HG03095 (cell line): ENCODE measurements around the gene TSPAN3.

ENCODE experiments used
- ATAC-seq: cut with Tn5 transposase; IDR thresholded peaks from one replicate; pipeline ENCODE4 v1.9.1; 2021; ENCODE audit warnings: moderate library complexity; ENCODE audit not compliant: unreplicated experiment

The TSPAN3 gene

DNA sequence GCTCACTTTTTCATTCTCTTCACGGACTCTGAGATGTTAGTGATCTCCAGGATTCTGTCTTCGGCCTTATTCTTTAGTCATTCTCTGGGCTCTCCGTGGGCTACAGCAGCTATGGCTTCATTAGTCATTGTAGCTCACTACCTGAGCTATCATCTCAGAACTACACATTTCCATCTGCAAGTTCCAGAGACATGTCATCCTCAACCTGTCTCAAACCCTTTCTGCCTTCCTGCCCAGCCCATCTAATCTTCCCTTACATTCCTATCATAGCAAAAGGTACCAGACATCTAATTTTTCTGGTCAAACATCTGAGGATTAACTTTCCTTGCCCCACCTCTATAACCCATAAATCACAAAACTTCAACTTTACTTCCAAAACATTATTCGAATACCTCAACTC lies 13.2 kb downstream of the TSPAN3 start:
- ATAC-seq: no peak

- no peak for ATAC-seq
Observed at GRCh38 chr15:77057072-77057471, 13.8 kb downstream of the TSPAN3 start.

GRCh38 chr15:77053709-77054108 lies 17.2 kb downstream of the TSPAN3 start:
- ATAC-seq: no peak

- no peak for ATAC-seq
Observed at GRCh38 chr15:77052556-77052955, 18.4 kb downstream of the TSPAN3 start.

- no peak for ATAC-seq
Observed at GRCh38 chr15:77048135-77048876, 22.6 kb downstream of the TSPAN3 start.

DNA sequence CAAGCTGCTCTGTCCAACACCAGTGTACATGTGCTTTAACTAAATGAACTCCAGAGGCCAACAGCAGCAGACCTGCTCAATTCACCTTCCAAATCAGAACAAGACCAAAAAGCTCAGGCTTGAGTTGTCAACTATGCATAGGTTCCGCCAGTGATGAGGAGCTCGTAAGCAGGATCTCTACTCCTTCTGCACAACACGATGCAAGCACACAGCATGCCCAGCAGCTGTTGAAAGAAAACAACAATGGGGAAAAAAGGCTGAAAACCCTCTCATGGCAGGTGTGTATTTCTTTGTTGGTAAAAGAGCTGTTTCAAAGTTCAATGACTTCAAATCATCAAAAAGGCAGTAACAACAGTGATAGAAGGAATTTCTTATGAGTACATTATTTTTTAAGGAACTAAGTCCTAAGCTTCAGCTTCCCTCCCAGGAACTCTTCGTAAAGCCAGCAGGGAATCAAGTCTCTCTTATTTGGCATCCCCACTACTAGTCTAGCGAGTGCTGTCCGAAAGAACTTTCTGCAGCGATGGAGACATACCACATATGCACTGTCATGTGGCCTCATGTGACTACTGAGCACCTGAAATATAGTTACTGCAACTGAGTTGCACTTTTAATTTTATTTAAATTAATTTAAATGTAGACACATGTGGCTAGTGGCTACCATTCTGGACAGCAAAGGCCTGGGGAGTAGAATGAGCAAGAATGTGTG lies 24.1 kb downstream of the TSPAN3 start:
- ATAC-seq: no peak

GRCh38 chr15:77045985-77046384 lies 24.9 kb downstream of the TSPAN3 start:
- no peak for ATAC-seq

DNA sequence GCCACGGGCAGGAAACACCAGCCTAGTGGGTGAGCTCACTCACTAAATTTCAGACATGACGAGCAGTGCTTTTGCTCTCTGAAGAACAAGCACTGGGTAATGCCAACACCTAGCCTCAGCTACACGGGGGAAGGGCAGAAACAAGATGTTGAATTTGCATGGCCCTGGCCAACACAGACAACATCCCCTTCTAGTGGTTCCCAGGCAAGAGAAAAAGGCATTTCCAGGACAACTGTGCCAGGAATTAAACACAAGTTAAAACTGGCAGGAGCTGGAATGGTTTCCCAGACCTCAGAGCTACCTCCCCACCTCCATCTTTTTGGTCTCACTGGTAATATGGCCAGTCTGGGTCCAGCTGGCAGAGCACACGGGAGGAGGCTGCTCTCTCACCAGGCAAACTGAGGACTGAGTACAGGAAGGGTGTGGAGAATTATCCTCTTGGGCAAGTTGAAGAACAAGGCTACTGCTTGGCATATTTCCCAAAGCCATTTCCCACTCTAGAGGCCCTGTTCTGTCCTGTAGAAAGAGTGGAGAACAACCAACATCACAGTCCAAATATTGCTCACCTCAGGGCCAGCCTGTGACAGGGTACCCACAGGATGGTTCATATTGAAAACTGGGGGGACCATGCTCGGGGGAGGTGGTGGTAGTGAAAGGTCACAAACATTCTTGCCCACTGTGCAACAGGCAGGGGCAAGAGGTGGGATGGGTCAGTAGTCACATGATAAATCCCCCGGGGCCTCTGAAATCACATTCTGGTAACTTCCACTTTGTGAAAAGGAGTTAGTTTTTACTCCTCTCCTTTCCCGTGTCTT lies 26.5 kb downstream of the TSPAN3 start:
- ATAC-seq: no peak

DNA sequence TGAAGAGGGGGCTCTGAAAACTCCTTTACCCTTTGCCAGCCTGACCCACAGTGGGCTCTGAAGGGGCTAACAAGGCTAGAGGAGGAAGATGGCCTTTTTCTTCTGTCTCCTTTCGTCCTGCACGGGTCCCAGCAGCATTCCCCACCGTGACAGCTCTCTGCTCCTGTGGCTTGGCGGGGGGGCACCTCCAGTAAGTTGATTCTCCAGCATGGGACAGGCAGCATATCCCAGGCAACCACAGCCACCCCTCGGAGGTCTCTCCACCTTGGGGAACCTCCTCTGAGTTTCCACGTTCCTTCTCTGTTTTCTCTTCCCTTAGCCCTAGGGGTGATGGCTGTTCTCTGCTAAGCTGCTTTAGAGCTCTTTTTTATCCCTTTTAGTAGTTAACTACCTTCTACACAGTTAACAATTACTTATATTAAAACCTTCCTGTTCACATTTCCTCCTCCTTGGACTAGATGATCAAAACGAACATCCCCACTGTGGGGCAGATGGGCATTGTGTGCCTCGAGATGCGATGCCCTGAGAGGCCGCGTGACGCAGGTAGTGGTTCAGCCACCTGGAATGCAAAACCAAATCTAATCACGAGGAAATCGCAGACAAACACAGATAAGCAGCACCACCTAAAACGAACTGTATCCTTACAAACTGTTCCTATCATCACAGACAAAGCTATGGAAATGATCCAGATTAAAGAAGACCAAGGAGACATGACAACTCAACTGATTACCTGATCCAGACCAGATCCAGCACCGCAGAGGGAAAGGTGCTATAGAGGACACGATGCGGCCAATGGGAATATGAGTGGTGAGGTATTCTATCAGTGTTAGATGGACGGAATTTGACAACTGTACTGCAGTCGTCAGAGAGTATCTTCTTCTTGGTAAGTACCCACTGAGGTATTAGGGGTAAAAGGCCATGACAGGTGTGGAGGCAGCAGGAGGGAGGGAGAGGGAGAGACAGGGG lies 27.7 kb downstream of the TSPAN3 start:
- no peak for ATAC-seq

DNA sequence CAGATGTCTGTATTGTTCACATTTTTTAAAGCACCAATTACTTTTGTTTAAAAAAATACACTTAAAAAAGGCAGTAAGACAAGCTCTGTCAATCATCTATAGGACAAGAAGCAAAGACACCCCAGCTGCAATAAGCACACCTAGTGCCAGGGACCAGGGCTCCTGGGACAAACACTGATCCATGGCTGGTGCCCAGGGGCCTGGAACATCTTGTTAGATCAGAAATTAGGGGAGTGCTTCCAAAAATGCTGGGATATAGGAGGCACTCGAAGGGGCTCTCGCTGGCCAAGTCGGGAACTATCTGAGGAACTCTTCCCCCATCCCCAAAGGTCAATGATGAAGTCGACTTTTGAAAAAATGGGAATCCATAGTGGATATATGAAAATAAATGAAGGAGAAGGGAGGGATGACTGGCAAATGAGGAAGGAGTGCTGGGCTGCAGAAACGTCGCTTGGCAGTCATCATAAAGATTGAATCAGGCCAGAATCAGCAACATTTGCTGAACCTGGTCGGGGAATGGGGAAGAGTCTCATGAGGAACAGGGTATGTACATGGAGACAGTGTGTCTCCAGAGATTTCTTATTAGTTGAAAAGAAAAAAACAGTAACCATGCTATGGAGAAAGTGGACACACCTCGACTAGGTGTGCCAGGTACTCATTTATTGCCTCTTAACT lies 28.5 kb downstream of the TSPAN3 start:
- no peak for ATAC-seq

- no peak for ATAC-seq
Observed at GRCh38 chr15:77040673-77041072, 30.2 kb downstream of the TSPAN3 start.

GRCh38 chr15:77039848-77040247 lies 31.1 kb downstream of the TSPAN3 start:
- no peak for ATAC-seq

GRCh38 chr15:77039217-77039533 lies 31.7 kb downstream of the TSPAN3 start:
- ATAC-seq: no peak

DNA sequence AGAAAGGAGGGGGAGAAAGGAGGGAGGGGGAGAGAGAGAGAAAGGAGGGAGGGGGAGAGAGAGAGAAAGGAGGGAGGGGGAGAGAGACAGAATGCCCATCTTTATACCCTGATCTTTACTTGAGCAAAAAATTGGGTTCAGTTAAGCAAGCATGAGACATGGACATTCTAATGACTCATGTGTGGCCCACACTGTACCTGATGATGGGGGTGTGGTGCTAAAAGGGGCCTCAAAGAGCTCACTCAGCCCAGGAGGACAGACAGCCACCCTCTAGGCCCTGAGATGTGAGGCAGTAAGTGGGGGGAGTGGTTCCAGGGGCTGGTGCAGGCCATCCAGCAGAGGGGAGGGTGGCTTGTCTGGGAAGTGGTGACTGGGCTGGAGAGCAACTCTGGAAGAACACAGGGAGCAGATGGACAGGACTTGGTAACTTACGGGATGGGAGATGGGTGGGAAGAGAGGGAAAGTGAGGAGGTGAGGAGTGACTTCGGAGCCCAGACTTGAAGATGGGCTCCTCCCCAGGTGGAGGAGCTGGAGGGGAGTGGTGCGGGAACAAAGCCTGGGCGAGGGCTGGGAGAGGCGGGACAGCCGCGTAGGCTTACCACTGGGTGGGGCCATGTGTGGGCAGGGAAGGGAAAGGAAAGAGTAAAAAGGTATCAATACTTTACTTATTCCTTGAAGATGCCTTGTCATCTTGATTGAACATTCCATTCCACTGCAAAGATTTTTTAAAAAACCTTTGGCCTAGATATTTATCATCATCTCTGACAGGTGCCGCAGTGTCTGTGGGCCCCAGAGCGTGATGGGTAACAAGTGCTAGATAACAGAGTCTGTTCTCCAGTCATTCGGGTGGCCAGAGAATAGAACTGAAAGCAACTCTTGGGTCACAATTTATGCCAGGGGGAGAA lies 32.3 kb downstream of the TSPAN3 start:
- no peak for ATAC-seq

GRCh38 chr15:77037388-77038209 lies 33.3 kb downstream of the TSPAN3 start:
- no peak for ATAC-seq

- ATAC-seq: no peak
Observed at GRCh38 chr15:77036537-77037387, 34.1 kb downstream of the TSPAN3 start.

- ATAC-seq: no peak
Observed at GRCh38 chr15:77035999-77036471, 34.9 kb downstream of the TSPAN3 start.
